ENCODE results near the gene DNAJC22. TPM values are rescaled to one million over a fixed set of nuclear protein-coding genes. Genes with fewer than 3 reads are reported as not detected.

The DNAJC22 gene
- total and polyA plus RNA-seq, 9 of the 15 experiments (the other 6 are each of a cell fraction or from before 2014, with no cell fraction given): 0.10 to 1.2 (median 0.47) TPM

GRCh38 chr12:49336645-49337584 is 9.8 kb upstream of the DNAJC22 start, which contains the start of gene C1QL4 (continued):
- TF ChIP-seq, protein P1, sequence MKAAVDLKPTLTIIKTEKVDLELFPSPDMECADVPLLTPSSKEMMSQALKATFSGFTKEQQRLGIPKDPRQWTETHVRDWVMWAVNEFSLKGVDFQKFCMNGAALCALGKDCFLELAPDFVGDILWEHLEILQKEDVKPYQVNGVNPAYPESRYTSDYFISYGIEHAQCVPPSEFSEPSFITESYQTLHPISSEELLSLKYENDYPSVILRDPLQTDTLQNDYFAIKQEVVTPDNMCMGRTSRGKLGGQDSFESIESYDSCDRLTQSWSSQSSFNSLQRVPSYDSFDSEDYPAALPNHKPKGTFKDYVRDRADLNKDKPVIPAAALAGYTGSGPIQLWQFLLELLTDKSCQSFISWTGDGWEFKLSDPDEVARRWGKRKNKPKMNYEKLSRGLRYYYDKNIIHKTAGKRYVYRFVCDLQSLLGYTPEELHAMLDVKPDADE (conservative IDR thresholded peaks at IDR 0.05; ENCODE audit: control insufficient read depth, low read depth, low read length): no peak
- TF ChIP-seq ZNF511 (CRISPR knock-in tag; IDR thresholded peaks at IDR 0.05): 0 out of 2 replicates have a peak, but pooled peaks have one; percentile 35
- no peak for TF ChIP-seq TRIM24 (IDR thresholded peaks at IDR 0.05)
- TF ChIP-seq E2F3 (CRISPR knock-in tag; IDR thresholded peaks at IDR 0.05): no peak
- TF ChIP-seq, protein P2, sequence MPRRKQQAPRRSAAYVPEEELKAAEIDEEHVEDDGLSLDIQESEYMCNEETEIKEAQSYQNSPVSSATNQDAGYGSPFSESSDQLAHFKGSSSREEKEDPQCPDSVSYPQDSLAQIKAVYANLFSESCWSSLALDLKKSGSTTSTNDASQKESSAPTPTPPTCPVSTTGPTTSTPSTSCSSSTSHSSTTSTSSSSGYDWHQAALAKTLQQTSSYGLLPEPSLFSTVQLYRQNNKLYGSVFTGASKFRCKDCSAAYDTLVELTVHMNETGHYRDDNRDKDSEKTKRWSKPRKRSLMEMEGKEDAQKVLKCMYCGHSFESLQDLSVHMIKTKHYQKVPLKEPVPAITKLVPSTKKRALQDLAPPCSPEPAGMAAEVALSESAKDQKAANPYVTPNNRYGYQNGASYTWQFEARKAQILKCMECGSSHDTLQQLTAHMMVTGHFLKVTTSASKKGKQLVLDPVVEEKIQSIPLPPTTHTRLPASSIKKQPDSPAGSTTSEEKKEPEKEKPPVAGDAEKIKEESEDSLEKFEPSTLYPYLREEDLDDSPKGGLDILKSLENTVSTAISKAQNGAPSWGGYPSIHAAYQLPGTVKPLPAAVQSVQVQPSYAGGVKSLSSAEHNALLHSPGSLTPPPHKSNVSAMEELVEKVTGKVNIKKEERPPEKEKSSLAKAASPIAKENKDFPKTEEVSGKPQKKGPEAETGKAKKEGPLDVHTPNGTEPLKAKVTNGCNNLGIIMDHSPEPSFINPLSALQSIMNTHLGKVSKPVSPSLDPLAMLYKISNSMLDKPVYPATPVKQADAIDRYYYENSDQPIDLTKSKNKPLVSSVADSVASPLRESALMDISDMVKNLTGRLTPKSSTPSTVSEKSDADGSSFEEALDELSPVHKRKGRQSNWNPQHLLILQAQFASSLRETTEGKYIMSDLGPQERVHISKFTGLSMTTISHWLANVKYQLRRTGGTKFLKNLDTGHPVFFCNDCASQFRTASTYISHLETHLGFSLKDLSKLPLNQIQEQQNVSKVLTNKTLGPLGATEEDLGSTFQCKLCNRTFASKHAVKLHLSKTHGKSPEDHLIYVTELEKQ (CRISPR knock-in tag; IDR thresholded peaks at IDR 0.05): no peak
- no peak for TF ChIP-seq TCFL5 (CRISPR knock-in tag; conservative IDR thresholded peaks at IDR 0.05)
- TF ChIP-seq GTF2F1 (IDR thresholded peaks at IDR 0.05; ENCODE audit: low read depth, low read length): no peak
- TF ChIP-seq RBFOX2 (IDR thresholded peaks at IDR 0.05; ENCODE audit: low read depth, low read length): peak; percentile 82
- TF ChIP-seq ZNF431 (CRISPR knock-in tag; IDR thresholded peaks at IDR 0.05): no peak
- no peak for TF ChIP-seq ZC3H11A (IDR thresholded peaks at IDR 0.05; ENCODE audit: low read depth, low read length)
- TF ChIP-seq, protein P3, sequence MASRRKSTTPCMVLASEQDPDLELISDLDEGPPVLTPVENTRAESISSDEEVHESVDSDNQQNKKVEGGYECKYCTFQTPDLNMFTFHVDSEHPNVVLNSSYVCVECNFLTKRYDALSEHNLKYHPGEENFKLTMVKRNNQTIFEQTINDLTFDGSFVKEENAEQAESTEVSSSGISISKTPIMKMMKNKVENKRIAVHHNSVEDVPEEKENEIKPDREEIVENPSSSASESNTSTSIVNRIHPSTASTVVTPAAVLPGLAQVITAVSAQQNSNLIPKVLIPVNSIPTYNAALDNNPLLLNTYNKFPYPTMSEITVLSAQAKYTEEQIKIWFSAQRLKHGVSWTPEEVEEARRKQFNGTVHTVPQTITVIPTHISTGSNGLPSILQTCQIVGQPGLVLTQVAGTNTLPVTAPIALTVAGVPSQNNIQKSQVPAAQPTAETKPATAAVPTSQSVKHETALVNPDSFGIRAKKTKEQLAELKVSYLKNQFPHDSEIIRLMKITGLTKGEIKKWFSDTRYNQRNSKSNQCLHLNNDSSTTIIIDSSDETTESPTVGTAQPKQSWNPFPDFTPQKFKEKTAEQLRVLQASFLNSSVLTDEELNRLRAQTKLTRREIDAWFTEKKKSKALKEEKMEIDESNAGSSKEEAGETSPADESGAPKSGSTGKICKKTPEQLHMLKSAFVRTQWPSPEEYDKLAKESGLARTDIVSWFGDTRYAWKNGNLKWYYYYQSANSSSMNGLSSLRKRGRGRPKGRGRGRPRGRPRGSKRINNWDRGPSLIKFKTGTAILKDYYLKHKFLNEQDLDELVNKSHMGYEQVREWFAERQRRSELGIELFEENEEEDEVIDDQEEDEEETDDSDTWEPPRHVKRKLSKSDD (conservative IDR thresholded peaks at IDR 0.05; ENCODE audit: low read length): no peak
- no peak for TF ChIP-seq NR4A1 (CRISPR knock-in tag; IDR thresholded peaks at IDR 0.05)
- no peak for TF ChIP-seq NR4A1 (tag; IDR thresholded peaks at IDR 0.05)
- TF ChIP-seq, protein P4, sequence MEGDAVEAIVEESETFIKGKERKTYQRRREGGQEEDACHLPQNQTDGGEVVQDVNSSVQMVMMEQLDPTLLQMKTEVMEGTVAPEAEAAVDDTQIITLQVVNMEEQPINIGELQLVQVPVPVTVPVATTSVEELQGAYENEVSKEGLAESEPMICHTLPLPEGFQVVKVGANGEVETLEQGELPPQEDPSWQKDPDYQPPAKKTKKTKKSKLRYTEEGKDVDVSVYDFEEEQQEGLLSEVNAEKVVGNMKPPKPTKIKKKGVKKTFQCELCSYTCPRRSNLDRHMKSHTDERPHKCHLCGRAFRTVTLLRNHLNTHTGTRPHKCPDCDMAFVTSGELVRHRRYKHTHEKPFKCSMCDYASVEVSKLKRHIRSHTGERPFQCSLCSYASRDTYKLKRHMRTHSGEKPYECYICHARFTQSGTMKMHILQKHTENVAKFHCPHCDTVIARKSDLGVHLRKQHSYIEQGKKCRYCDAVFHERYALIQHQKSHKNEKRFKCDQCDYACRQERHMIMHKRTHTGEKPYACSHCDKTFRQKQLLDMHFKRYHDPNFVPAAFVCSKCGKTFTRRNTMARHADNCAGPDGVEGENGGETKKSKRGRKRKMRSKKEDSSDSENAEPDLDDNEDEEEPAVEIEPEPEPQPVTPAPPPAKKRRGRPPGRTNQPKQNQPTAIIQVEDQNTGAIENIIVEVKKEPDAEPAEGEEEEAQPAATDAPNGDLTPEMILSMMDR (IDR thresholded peaks at IDR 0.05 in 2 of 3, conservative IDR thresholded peaks at IDR 0.05 in 1 of 3; ENCODE audit: insufficient read depth in 2 of 3, low read depth in 1 of 3, low read length in 3 of 3): peak; percentile 72 to 97 (median 87)
- TF ChIP-seq FOXM1 (IDR thresholded peaks at IDR 0.05; ENCODE audit: low read depth): no peak
- no peak for TF ChIP-seq FOXM1 (CRISPR knock-in tag; IDR thresholded peaks at IDR 0.05; ENCODE audit: low read depth)
